ENCODE measurements around the gene KRT34.
A peak's percentile ranks its signal among the peaks of the same experiment; 100 is the strongest.
"Not testable (repeated sequence)": the region's sequence is repeated elsewhere in the genome, so short reads cannot be mapped to it uniquely, and the experiment has no call there.

KRT34 gene

GRCh38 chr17:41404024-41404671 is 22.0 kb upstream of the KRT34 start:
- DNase-seq (ENCODE audit: low read depth in 3 of 3): peak in 1 of 3 experiments; percentile 13

GRCh38 chr17:41403404-41404023 is 21.4 kb upstream of the KRT34 start:
- DNase-seq (ENCODE audit: low read depth in 3 of 3): no peak

- DNase-seq (ENCODE audit: low read depth in 3 of 3): no peak
Measured at GRCh38 chr17:41402161-41402560, 20.1 kb upstream of the KRT34 start.

GRCh38 chr17:41396996-41397660 is 15.0 kb upstream of the KRT34 start, which contains the start of gene KRT31:
Gene KRT31 (minus strand): TSS chr17:41397608. CDS start chr17:41397539, 69 bp downstream.
- DNase-seq (ENCODE audit: low read depth in 3 of 3): no peak

GRCh38 chr17:41396340-41396739 is 14.2 kb upstream of the KRT34 start:
- no peak for DNase-seq (ENCODE audit: low read depth in 3 of 3)

- DNase-seq (ENCODE audit: low read depth in 3 of 3): no peak
Measured at GRCh38 chr17:41395611-41396010, 13.5 kb upstream of the KRT34 start.

- not testable (repeated sequence) for DNase-seq (ENCODE audit: low read depth in 3 of 3)
Measured at GRCh38 chr17:41395044-41395443, 12.9 kb upstream of the KRT34 start.

- no peak for DNase-seq (ENCODE audit: low read depth in 3 of 3)
Measured at GRCh38 chr17:41394254-41394996, 12.3 kb upstream of the KRT34 start.

- no peak for DNase-seq (ENCODE audit: low read depth in 3 of 3)
Measured at GRCh38 chr17:41393826-41394225, 11.7 kb upstream of the KRT34 start.

- no peak for DNase-seq (ENCODE audit: low read depth in 3 of 3)
Measured at GRCh38 chr17:41393294-41393693, 11.2 kb upstream of the KRT34 start.

- DNase-seq (ENCODE audit: low read depth in 3 of 3): no peak
Measured at GRCh38 chr17:41392278-41392677, 10.2 kb upstream of the KRT34 start.

- no peak for DNase-seq (ENCODE audit: low read depth in 3 of 3)
Measured at GRCh38 chr17:41391535-41391934, 9.4 kb upstream of the KRT34 start.

- no peak for DNase-seq (ENCODE audit: low read depth in 3 of 3)
Measured at GRCh38 chr17:41390411-41390938, 8.4 kb upstream of the KRT34 start.

- DNase-seq (ENCODE audit: low read depth in 3 of 3): no peak
Measured at GRCh38 chr17:41387670-41388069, 5.6 kb upstream of the KRT34 start.

- no peak for DNase-seq (ENCODE audit: low read depth in 3 of 3)
Measured at GRCh38 chr17:41386227-41386626, 4.1 kb upstream of the KRT34 start.

- no peak for DNase-seq (ENCODE audit: low read depth in 3 of 3)
Measured at GRCh38 chr17:41383690-41384089, 1.6 kb upstream of the KRT34 start.

GRCh38 chr17:41382394-41382793 is 288 bp upstream of the KRT34 start:
- DNase-seq (ENCODE audit: low read depth in 3 of 3): no peak

- DNase-seq (ENCODE audit: low read depth in 3 of 3): not testable (repeated sequence)
Measured at GRCh38 chr17:41380091-41380490, 2.0 kb downstream of the KRT34 start.

- DNase-seq (ENCODE audit: low read depth in 3 of 3): no peak
Measured at GRCh38 chr17:41377546-41377945, 4.6 kb downstream of the KRT34 start.

- DNase-seq (ENCODE audit: low read depth in 3 of 3): no peak
Measured at GRCh38 chr17:41369713-41370112, 12.4 kb downstream of the KRT34 start, which contains the start of gene KRT33B. Gene KRT33B (minus strand): TSS chr17:41369813. CDS start chr17:41369750, 63 bp downstream.

GRCh38 chr17:41369023-41369422 is 13.1 kb downstream of the KRT34 start:
- DNase-seq (ENCODE audit: low read depth in 3 of 3): no peak
